Chondrocyte (in vitro differentiated cells): ENCODE measurements around the gene CAST. TPM values are rescaled to one million over a fixed set of nuclear protein-coding genes. Genes with fewer than 3 reads are reported as not detected.
A peak's percentile ranks its signal among the peaks of the same experiment; 100 is the strongest.

ENCODE experiments used
- DNase-seq: peaks from one replicate; pipeline ENCODE4 v3.0.0; 2021; ENCODE audit warnings: mixed read lengths, low spot score
- H3K27ac Mint-ChIP-seq: one replicate; pipeline ENCODE4 v1.8.0; 2021; ENCODE audit warnings: mild to moderate bottlenecking, moderate library complexity, mixed read lengths; ENCODE audit not compliant: unreplicated experiment
- H3K27me3 Mint-ChIP-seq: 2 replicates; pipeline ENCODE4 v1.8.0; 2021; ENCODE audit warnings: low read depth, mixed read lengths
- H3K36me3 Mint-ChIP-seq: 2 replicates; pipeline ENCODE4 v1.8.0; 2021; ENCODE audit warnings: low read depth, mixed read lengths
- H3K4me1 Mint-ChIP-seq: 2 replicates; pipeline ENCODE4 v1.8.0; 2021; ENCODE audit warnings: low read depth, mild to moderate bottlenecking, mixed read lengths
- H3K4me3 Mint-ChIP-seq: one replicate; pipeline ENCODE4 v1.8.0; 2021; ENCODE audit warnings: mild to moderate bottlenecking, moderate library complexity, mixed read lengths; ENCODE audit not compliant: unreplicated experiment
- H3K9me3 Mint-ChIP-seq: 2 replicates; pipeline ENCODE4 v1.8.0; 2021; ENCODE audit warnings: low read depth, mixed read lengths
- CTCF ChIP-seq: fragments of 200-600 bp; sonication (generic); IDR thresholded peaks from 2 replicates; pipeline ENCODE4 v1.5.0; 2021; ENCODE audit warnings: antibody characterized with exemption, mild to moderate bottlenecking, moderate library complexity
- total RNA-seq: library from RNA; stranded (reverse); gene quantifications from 3 replicates; pipeline ENCODE4 v1.2.1, GENCODE V29; 2021

CAST gene
- total RNA-seq, 1 donor from 2014 or later = 131 TPM

- Mint-ChIP-seq H3K27ac (no peak overlapping the region), H3K9me3 (no peaks in the 10 kb centered on the region), H3K36me3 (no peaks in the 10 kb centered on the region), H3K4me1 (peaks cover 13% of the 10 kb centered on the region), H3K4me3 (no peak overlapping the region), H3K27me3 (no peaks in the 10 kb centered on the region)
- TF ChIP-seq CTCF = no peak
- DNase-seq = no peak
These were observed 12.3 kb upstream of the CAST start for GRCh38 chr5:96649681-96650540.

DNA sequence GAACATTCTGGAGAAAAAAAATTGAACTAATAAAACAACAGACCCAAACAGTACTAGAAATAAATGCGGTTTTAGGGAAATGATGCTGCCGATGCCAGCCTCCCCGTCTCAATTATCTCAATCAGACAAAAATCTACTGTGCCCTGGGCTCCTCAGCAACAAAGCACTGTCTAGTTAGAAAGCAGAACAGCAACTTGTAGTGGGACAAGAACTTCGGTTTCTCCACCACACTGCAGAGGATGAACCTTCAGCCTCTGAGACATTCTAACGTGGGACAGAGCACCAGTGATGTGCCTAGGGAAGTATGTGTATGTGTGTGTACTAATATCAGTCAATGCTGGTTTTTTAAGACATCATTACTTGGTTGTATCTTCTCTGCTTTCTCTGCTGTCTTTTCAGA is 11.1 kb upstream of the CAST start:
- no peak for DNase-seq
- Mint-ChIP-seq H3K27me3 (no peaks in the 10 kb centered on the region), H3K36me3 (no peaks in the 10 kb centered on the region), H3K27ac (no peak overlapping the region), H3K4me3 (no peak overlapping the region), H3K9me3 (no peaks in the 10 kb centered on the region), H3K4me1 (peaks cover 25% of the 10 kb centered on the region)
- TF ChIP-seq CTCF = no peak

DNA sequence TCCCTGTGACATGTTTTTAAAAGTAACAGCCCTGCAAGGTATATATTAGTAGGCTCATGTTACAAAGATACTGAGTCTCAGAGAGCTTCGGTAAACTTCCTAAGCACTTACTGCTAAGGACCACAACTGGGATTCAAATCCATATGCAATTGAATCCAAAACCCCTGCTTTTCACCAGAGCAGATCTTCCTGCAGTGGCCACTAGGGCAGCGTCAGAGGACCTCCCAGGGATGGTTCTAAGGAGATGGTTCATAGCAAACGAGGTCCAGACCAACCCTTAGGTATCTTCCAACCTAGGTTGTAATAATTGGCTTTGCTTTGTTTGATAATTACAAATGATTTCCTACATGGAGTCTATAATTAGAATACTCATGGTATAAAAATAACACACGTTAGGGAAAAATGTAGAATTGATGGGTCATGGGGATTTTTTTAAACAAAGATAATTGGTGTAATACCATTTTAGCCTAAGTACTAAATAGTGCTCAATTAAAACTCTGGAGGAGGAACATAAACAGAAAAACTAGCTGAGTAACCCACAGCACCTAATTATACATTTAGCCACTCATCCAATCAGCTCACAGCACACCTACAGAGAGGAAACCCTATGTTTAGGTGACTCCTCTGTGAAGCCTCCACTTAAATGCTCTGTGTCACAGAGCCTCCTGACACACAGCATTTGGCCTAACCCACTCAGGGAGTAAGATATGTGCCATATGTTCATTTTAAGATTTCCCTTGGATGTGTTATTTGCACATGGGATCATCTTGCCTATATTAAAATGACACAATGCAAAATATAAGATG is 10.0 kb upstream of the CAST start:
- Mint-ChIP-seq H3K36me3 (no peaks in the 10 kb centered on the region), H3K27me3 (no peaks in the 10 kb centered on the region), H3K4me1 (peaks cover 36% of the 10 kb centered on the region), H3K4me3 (no peak overlapping the region), H3K9me3 (no peaks in the 10 kb centered on the region), H3K27ac (no peak overlapping the region)
- peak; percentile 56 for TF ChIP-seq CTCF
- no peak for DNase-seq

DNA sequence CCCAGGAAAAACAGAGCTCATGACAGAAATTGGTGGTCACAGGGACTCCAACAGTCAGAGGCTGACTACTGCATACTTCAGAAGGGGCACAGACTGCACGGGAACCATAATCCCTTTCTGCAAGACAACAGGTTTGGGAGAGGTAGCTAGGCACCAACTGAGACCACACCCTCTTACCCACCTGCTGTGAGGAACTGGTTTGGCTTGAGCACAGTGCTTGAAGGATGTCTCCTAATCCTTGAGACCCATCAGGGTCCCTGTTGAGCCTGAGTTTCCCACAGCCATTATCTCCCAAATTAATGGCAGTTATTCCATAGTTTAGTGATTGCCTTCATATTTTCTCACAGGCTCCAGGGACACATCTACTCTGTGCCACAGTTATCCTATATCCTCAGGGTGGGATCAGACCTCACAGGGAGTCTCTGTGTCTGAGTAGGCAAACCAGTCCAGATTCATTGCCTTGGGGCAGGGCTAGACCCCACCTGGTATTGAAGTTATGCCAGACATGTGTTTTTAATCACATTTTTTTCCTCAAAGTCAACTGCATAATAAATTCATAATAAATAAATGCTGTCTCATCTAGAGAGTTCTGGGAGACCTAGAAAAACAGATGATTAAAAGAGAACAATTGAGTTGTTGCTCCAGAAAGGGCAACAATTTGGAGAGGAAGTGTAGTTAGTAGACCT is 9.3 kb upstream of the CAST start:
- Mint-ChIP-seq H3K27ac (no peak overlapping the region), H3K27me3 (no peaks in the 10 kb centered on the region), H3K4me3 (no peak overlapping the region), H3K9me3 (no peaks in the 10 kb centered on the region), H3K36me3 (no peaks in the 10 kb centered on the region), H3K4me1 (peaks cover 41% of the 10 kb centered on the region)
- DNase-seq = no peak
- no peak for TF ChIP-seq CTCF

- H3K27me3 Mint-ChIP-seq = no peaks in the 10 kb centered on the region
- H3K36me3 Mint-ChIP-seq = no peaks in the 10 kb centered on the region
- H3K4me3 Mint-ChIP-seq = no peak overlapping the region
- no peaks in the 10 kb centered on the region for H3K9me3 Mint-ChIP-seq
- DNase-seq = no peak
- no peak for TF ChIP-seq CTCF
- no peak overlapping the region for H3K27ac Mint-ChIP-seq
- H3K4me1 Mint-ChIP-seq = peaks cover 37% of the 10 kb centered on the region
These were observed 8.0 kb upstream of the CAST start for GRCh38 chr5:96654209-96654608.
